ENCODE results near the gene WDR62. TPM values are rescaled to one million over a fixed set of nuclear protein-coding genes. Genes with fewer than 3 reads are reported as not detected.

Gene WDR62
- total RNA-seq, 1 donor from 2014 or later = 28.3 TPM

DNA sequence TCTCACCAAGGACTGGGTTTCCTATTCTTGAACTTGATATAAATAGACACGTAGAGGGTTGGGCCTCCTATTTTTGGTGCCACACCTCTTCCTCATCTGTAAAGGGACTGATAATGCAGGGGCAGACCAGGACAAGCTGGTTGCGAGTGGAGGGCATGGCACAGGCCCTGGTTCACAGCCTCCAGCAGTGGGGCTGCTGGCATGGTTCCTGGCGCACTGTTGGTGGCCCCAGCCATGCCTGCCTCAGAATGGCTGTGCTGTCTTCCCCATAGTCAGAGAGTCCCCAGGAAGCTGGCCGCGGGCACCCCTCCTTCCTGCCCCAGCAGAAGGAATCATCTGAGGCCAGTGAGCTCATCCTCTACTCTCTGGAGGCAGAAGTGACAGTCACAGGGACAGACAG, 45.8 kb downstream of the WDR62 start:
- DNase-seq = peak; percentile 84
- ATAC-seq (ENCODE audit: poor library complexity) = peak; percentile 85
- intact Hi-C loops (cut with DNase I) = no loop called here

DNA sequence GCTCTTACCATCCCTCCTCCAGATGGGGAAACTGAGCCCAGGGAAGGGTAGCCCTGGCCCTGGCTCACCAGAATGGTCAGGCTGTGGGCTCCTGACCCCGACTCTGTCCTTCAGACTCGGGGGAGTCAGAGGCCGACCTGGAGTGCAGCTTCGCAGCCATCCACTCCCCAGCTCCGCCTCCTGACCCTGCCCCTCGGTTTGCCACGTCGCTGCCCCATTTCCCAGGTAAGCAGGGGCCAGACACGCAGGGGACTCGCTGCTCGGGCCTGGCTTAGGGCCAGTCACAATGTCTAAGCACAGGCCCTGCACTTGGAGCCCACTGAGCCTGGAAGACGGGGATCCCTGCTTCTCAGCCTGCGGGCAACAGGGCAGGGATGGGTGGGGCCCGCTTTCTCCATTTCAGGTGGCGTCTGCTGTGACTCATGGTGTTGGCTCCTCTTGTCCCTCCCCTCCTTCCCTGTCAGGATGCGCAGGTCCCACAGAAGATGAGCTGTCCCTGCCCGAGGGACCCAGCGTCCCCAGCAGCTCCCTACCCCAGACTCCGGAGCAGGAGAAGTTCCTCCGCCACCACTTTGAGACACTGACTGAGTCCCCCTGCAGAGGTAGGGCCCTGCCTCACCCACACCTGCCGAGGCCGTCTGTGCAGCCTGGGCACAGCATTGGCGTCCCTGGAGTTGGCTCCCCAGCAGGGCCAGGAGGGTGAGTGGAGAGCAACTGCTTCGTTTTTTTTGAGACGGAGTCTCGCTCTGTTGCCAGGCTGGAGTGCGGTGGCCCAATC, 47.0 kb downstream of the WDR62 start:
- no peak for ATAC-seq (ENCODE audit: poor library complexity)
- intact Hi-C loops (cut with DNase I) = no loop called here

GRCh38 chr19:36103040-36103626, 48.4 kb downstream of the WDR62 start:
- intact Hi-C loops (cut with DNase I) = no loop called here
- DNase-seq (no peak), ATAC-seq (ENCODE audit: poor library complexity) (no peak)

More for the DNA sequence above, 47.0 kb downstream of the WDR62 start:
- no peak for DNase-seq

GRCh38 chr19:36103842-36104552, 49.3 kb downstream of the WDR62 start:
- intact Hi-C loops (cut with DNase I) = no loop called here
- ATAC-seq (ENCODE audit: poor library complexity) (no peak), DNase-seq (no peak)

DNA sequence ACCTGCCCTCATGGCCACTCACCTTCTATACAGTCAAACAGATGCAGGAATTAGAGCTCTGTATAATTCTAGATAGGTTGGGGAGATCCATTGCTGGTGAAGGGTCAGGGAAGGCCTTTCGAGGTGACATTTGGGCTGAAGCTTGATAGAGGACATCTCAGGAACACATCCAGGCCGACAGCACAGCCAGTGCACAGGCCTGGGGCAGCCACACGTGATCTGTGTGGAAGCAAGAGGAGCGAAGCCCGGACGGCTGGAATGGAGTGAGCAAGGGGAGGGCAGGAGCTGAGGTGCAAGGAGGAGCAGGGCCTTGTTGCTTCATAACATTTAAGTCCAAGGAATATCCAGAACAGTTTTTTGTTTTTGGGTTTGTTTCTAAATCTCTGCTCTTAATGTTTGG, 51.7 kb downstream of the WDR62 start:
- DNase-seq (no peak), ATAC-seq (ENCODE audit: poor library complexity) (peak; percentile 64)
- intact Hi-C loops (cut with DNase I) = no loop called here

DNA sequence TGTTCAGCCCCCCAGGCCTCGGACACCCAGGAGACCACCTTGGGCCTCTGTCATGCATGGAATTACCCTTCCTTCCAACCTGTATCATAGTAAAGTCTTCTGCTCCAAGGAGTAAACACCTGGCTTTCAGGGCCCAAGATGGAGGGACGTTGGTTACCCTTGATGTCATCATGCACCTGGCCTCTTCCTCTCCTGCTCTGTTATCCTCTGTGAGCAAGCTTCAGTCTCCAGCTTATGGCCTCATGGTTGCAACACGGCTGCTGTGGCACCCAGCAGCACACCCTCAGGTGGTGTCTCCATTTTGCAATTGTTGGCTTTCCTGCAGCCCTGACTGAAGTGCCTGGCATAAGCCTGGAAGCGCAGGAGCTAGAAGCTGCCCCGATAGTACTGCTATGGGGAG, 52.3 kb downstream of the WDR62 start:
- ATAC-seq (ENCODE audit: poor library complexity) (no peak), DNase-seq (no peak)
- intact Hi-C loops (cut with DNase I) = no loop called here

GRCh38 chr19:36108684-36109083, 54.0 kb downstream of the WDR62 start:
- intact Hi-C loops (cut with DNase I) = no loop called here
- no peak for ATAC-seq (ENCODE audit: poor library complexity)
- no peak for DNase-seq

DNA sequence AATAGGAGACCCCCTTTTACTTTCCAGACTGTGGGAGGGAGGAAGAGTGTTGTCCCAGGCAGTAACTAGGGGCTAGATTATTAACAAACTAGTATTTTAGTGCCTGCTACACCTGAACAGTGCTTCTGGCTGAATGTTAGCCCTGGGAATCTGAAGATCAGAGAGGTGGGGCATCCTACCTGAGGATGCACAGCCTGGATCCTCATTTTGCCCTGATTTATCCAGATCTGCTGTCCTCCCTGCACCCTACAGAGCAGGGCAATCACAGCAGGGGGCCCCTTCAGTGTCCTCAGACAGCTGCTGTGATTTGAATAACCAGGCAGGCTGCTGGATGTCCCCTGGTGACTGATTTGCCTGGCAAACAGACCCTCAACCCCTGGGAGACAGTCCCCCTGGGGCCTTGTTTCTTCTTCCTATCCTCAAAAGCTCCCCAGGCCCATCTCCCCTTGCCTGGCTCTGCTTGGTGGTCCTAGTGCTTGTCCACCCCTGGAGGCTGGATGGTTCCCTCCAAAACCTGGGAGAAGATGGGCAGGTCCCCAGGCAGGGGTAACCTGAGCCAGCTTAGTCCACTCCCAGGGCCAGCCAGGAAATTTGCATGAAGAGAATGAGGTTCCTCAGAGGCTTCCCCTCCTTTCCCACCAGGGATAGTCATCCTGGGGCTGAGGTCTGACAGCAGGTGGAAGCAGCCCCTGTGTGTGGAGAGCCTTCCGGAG, 55.9 kb downstream of the WDR62 start, which contains the start of gene OVOL3:
TSS of gene OVOL3 (plus strand) at position 657 of the 713 bp plus-strand sequence. CDS start 60 bp downstream, outside the sequence.
- DNase-seq = no peak
- intact Hi-C loops (cut with DNase I) = loop anchor here (5.0 kb wide), 1 partner anchor 113 kb away; the partner anchor contains the start of gene SDHAF1

GRCh38 chr19:36111200-36111539, 56.5 kb downstream of the WDR62 start:
- intact Hi-C loops (cut with DNase I) = loop anchor here (5.0 kb wide), 1 partner anchor 114 kb away; the partner anchor contains the start of gene SDHAF1
- DNase-seq = no peak
- no peak for ATAC-seq (ENCODE audit: poor library complexity)

More for the DNA sequence above, 55.9 kb downstream of the WDR62 start, which contains the start of gene OVOL3:
- no peak for ATAC-seq (ENCODE audit: poor library complexity)

DNA sequence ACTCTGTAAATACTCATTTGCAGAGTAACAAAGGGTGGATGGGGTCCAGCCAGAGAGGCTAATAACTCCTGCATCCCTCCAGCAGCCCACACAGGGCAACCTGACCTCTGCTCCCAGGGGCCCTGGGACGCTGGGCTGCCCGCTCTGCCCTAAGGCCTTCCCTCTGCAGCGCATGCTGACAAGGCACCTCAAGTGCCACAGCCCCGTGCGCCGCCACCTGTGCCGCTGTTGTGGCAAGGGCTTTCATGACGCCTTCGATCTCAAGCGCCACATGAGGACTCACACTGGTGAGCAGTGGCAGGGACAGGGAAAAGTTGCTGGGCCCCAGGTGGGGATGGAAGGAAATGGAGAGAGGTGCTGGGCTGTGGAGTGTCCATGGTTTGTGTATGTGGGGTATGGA, 58.0 kb downstream of the WDR62 start:
- intact Hi-C loops (cut with DNase I) = loop anchor here (5.0 kb wide), 1 partner anchor 115 kb away; the partner anchor contains the start of gene SDHAF1
- DNase-seq = no peak
- ATAC-seq (ENCODE audit: poor library complexity) = no peak

DNA sequence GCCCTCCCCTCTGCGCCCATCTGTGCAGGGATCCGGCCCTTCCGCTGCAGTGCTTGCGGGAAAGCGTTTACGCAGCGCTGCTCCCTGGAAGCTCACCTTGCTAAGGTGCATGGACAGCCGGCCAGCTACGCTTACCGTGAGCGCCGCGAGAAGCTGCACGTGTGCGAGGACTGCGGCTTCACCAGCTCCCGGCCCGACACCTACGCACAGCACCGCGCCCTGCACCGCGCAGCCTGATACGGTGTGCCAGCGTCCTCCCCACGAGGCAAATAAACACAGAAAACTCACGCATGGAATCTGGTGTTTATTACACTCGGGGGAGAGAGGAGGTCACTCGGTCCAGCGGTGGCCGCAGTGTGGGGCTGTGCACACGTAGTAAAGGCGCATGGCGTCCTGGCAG, 58.7 kb downstream of the WDR62 start:
- no peak for ATAC-seq (ENCODE audit: poor library complexity)
- intact Hi-C loops (cut with DNase I) = loop anchor here (5.0 kb wide), 1 partner anchor 116 kb away; the partner anchor contains the start of gene SDHAF1
- no peak for DNase-seq

DNA sequence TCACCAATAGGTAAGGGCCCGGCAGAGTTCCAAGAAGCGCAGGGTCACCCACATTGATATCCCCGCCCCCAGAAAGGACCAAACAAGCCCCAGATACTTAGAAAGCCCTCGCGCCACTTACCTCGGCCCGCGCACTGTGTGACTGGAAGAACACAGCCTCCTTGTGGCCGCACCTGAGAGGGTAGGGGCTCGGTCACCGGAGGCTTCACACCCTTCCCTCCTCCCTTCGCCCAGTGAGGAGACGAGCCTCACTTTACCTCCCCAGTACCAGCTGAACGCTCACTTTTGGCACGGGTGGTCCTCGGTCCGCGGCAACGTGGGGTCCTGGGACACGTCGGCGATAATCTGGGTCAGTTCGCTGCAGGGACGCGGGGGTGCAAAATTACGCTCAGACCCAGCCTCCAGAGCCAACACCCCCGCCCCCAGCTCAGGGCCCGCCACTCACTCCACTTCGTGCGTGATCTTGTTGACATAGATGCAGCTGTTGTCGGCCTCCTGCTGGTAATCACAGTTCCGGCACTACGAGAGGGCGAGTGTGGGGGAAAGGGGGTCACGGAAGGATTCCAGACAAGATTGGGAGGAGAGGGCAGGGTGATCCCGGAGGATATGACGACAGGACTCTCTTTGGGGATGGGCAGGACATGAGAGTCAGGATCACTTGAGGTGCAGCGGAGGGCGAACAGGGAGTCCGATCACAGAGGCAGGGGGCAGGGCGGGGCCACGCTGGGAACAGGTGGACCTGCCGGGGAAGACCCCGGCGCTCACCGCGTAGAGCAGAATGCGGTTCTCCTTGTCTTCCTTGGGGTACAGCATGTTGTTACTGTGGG, 59.4 kb downstream of the WDR62 start:
- intact Hi-C loops (cut with DNase I) = loop anchor here (2.0 to 5.0 kb wide), 2 partner anchors 59 to 117 kb away; partner anchors contain the start of genes SDHAF1, THAP8 and WDR62
- DNase-seq = no peak
- ATAC-seq (ENCODE audit: poor library complexity) = no peak

GRCh38 chr19:36114721-36115452, 60.2 kb downstream of the WDR62 start, which contains the start of gene POLR2I:
Gene POLR2I (minus strand): TSS chr19:36114875. CDS start chr19:36114856, 19 bp downstream.
- ATAC-seq (ENCODE audit: poor library complexity) (peak; percentile 92), DNase-seq (peak; percentile 99)
- intact Hi-C loops (cut with DNase I) = loop anchor here (2.0 to 5.0 kb wide), 2 partner anchors 60 to 118 kb away; partner anchors contain the start of genes SDHAF1, THAP8 and WDR62

GRCh38 chr19:36115453-36116343, 61.0 kb downstream of the WDR62 start, which contains the start of gene TBCB:
Gene TBCB (plus strand): TSS chr19:36115468. CDS start chr19:36115561, 93 bp downstream.
- DNase-seq (peak; percentile 89), ATAC-seq (ENCODE audit: poor library complexity) (peak; percentile 65)
- intact Hi-C loops (cut with DNase I) = loop anchor here (2.0 kb wide), 1 partner anchor 61 kb away; the partner anchor contains the start of genes THAP8 and WDR62

GRCh38 chr19:36116344-36116637, 61.6 kb downstream of the WDR62 start:
- DNase-seq (no peak), ATAC-seq (ENCODE audit: poor library complexity) (no peak)
- intact Hi-C loops (cut with DNase I) = no loop called here
